Measurements from ENCODE around the gene C14orf132. TPM values are rescaled to one million over a fixed set of nuclear protein-coding genes. Genes with fewer than 3 reads are reported as not detected.

C14orf132 gene
- total and polyA plus RNA-seq, 2 donors (not counting 1 experiment from before 2014, with no cell fraction given), result 0.30 to 0.85 TPM

DNA sequence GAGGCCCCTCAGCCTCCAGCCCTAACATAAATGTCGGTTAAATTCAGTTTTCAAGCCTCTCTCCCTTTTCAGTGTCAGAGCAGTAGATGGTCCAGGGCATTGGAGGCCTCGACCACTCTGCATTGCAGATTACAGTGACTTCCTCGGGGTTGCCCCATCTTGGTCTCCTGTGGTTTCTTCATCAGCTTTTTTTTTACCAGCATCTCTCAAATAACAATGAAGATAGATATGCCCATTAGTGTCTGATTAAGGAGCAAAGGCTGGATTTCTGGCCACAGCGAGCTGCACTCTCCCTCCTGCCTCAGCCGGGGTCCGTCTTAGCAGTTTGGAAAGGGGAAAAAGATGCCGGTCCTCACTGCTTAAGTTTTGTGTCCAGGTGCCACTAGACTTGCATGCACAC, 49.7 kb downstream of the C14orf132 start:
- TF ChIP-seq, protein P1, sequence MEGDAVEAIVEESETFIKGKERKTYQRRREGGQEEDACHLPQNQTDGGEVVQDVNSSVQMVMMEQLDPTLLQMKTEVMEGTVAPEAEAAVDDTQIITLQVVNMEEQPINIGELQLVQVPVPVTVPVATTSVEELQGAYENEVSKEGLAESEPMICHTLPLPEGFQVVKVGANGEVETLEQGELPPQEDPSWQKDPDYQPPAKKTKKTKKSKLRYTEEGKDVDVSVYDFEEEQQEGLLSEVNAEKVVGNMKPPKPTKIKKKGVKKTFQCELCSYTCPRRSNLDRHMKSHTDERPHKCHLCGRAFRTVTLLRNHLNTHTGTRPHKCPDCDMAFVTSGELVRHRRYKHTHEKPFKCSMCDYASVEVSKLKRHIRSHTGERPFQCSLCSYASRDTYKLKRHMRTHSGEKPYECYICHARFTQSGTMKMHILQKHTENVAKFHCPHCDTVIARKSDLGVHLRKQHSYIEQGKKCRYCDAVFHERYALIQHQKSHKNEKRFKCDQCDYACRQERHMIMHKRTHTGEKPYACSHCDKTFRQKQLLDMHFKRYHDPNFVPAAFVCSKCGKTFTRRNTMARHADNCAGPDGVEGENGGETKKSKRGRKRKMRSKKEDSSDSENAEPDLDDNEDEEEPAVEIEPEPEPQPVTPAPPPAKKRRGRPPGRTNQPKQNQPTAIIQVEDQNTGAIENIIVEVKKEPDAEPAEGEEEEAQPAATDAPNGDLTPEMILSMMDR (IDR thresholded peaks at IDR 0.05), result no peak
- TF ChIP-seq EZH2 (IDR thresholded peaks at IDR 0.05; ENCODE audit: borderline replicate concordance, insufficient read depth, low read depth, low read length, poor library complexity, severe bottlenecking), result no peak
- CTCF ChIA-PET, result no interaction called here
- H3K27ac ChIP-seq (ENCODE audit: low read length in 2 of 2), result no peak overlapping the region
- Mint-ChIP-seq H3K27me3 (peaks cover 4% of the 10 kb centered on the region), H3K9me3 (ENCODE audit: insufficient read depth) (no peaks in the 10 kb centered on the region), H3K4me3 (no peak overlapping the region), H3K27ac (no peak overlapping the region), H3K4me1 (no peaks in the 10 kb centered on the region)
- peaks cover 0 to 3% (median 0%) of the 10 kb centered on the region in 3 donors for H3K9me3 ChIP-seq (ENCODE audit: control extremely low read depth in 1 of 3, control insufficient read depth in 2 of 3, insufficient read depth in 1 of 3, low read length in 2 of 3)
- H3K79me2 ChIP-seq (ENCODE audit: control insufficient read depth, insufficient read depth, low read length), result no peaks in the 10 kb centered on the region
- H3K9ac ChIP-seq (ENCODE audit: low read length), result no peak overlapping the region
- no peaks in the 10 kb centered on the region for H3K4me1 ChIP-seq (ENCODE audit: control insufficient read depth in 2 of 2, insufficient read depth in 2 of 2, low read length in 2 of 2)
- H3K4me2 ChIP-seq (replicated peaks; ENCODE audit: low read depth, low read length, poor library complexity, severe bottlenecking), result no peak overlapping the region
- no peaks in the 10 kb centered on the region for H3K36me3 ChIP-seq (replicated peaks in 1 of 2; ENCODE audit: control extremely low read depth in 1 of 2, control insufficient read depth in 1 of 2, extremely low read depth in 1 of 2, insufficient read depth in 2 of 2, low read length in 1 of 2)
- no peak overlapping the region for H2AFZ ChIP-seq (ENCODE audit: insufficient read depth, low read depth, low read length, poor library complexity, severe bottlenecking)
- WGBS (ENCODE audit: insufficient coverage), result 87% methylated on average over 5 of the region's 7 CpGs
- intact Hi-C loops (cut with micrococcal nuclease), result no loop called here
- ATAC-seq (ENCODE audit: low read depth), result no peak
- no peak overlapping the region for H3K4me3 ChIP-seq (ENCODE audit: control extremely low read depth in 1 of 5, extremely low read depth in 1 of 5, insufficient read depth in 1 of 5, low read depth in 2 of 5, low read length in 4 of 5)
- H3K27me3 ChIP-seq (replicated peaks in 1 of 4; ENCODE audit: control extremely low read depth in 1 of 4, control insufficient read depth in 3 of 4, insufficient read depth in 4 of 4, low read length in 3 of 4), result peaks cover 0 to 8% (median 0%) of the 10 kb centered on the region in 4 experiments
- no peaks in the 10 kb centered on the region for H4K20me1 ChIP-seq (ENCODE audit: control insufficient read depth, insufficient read depth, low read length, poor library complexity, severe bottlenecking)
- POLR2A ChIA-PET, result no interaction called here
- no peak for DNase-seq

DNA sequence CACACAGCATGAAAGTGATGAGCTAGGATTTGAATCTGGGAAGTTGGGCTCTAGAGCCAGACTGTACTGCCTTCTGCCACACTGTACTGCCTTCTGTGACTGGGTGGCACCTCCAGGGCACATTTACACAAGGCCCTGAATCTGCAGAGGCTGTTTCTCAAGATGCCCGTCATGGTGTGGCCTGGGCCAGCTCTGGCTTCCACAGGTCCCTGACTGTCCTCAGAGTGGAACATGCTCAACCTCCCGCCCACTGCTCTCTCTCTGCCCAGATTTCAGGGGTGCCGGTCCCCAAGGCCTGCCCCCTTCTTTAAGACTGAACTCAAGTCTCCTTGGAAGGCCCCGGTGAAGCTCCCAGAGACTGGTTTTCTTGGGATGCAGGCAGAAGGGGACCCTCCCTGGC, 50.2 kb downstream of the C14orf132 start:
- no peak overlapping the region for H3K4me3 ChIP-seq (ENCODE audit: control extremely low read depth in 1 of 5, extremely low read depth in 1 of 5, insufficient read depth in 1 of 5, low read depth in 2 of 5, low read length in 4 of 5)
- Mint-ChIP-seq H3K9me3 (ENCODE audit: insufficient read depth) (no peaks in the 10 kb centered on the region), H3K4me1 (no peaks in the 10 kb centered on the region), H3K27me3 (peaks cover 4% of the 10 kb centered on the region), H3K4me3 (no peak overlapping the region), H3K27ac (no peak overlapping the region)
- no peaks in the 10 kb centered on the region for H4K20me1 ChIP-seq (ENCODE audit: control insufficient read depth, insufficient read depth, low read length, poor library complexity, severe bottlenecking)
- H3K27ac ChIP-seq (ENCODE audit: low read length in 2 of 2), result no peak overlapping the region
- DNase-seq, result no peak
- TF ChIP-seq EZH2 (IDR thresholded peaks at IDR 0.05; ENCODE audit: borderline replicate concordance, insufficient read depth, low read depth, low read length, poor library complexity, severe bottlenecking), result no peak
- TF ChIP-seq, protein P1 (IDR thresholded peaks at IDR 0.05), result no peak
- POLR2A ChIA-PET, result no interaction called here
- CTCF ChIA-PET, result no interaction called here
- ATAC-seq (ENCODE audit: low read depth), result no peak
- peaks cover 0 to 8% (median 0%) of the 10 kb centered on the region in 4 experiments for H3K27me3 ChIP-seq (replicated peaks in 1 of 4; ENCODE audit: control extremely low read depth in 1 of 4, control insufficient read depth in 3 of 4, insufficient read depth in 4 of 4, low read length in 3 of 4)
- H3K36me3 ChIP-seq (replicated peaks in 1 of 2; ENCODE audit: control extremely low read depth in 1 of 2, control insufficient read depth in 1 of 2, extremely low read depth in 1 of 2, insufficient read depth in 2 of 2, low read length in 1 of 2), result no peaks in the 10 kb centered on the region
- no peaks in the 10 kb centered on the region for H3K4me1 ChIP-seq (ENCODE audit: control insufficient read depth in 2 of 2, insufficient read depth in 2 of 2, low read length in 2 of 2)
- H3K79me2 ChIP-seq (ENCODE audit: control insufficient read depth, insufficient read depth, low read length), result no peaks in the 10 kb centered on the region
- WGBS (ENCODE audit: insufficient coverage), result 100% methylated on average over 3 of the region's 4 CpGs
- no peak overlapping the region for H3K4me2 ChIP-seq (replicated peaks; ENCODE audit: low read depth, low read length, poor library complexity, severe bottlenecking)
- H3K9ac ChIP-seq (ENCODE audit: low read length), result no peak overlapping the region
- intact Hi-C loops (cut with micrococcal nuclease), result no loop called here
- no peak overlapping the region for H2AFZ ChIP-seq (ENCODE audit: insufficient read depth, low read depth, low read length, poor library complexity, severe bottlenecking)
- peaks cover 0 to 3% (median 0%) of the 10 kb centered on the region in 3 donors for H3K9me3 ChIP-seq (ENCODE audit: control extremely low read depth in 1 of 3, control insufficient read depth in 2 of 3, insufficient read depth in 1 of 3, low read length in 2 of 3)

All from B cell (primary cell).